Right lobe of liver (tissue), 6 donors: ENCODE measurements around the gene COL5A1. TPM values are rescaled to one million over a fixed set of nuclear protein-coding genes. Genes with fewer than 3 reads are reported as not detected.

Source experiments
- ATAC-seq, 4 donors: fragments of 200-7000 bp; cut with Tn5 transposase; one replicate each; pipeline ENCODE4 v1.9.1; 2020; ENCODE audit warnings: mild to moderate bottlenecking in 4 of 4, moderate library complexity in 4 of 4
- DNase-seq, 3 donors: peaks; one replicate each; pipeline ENCODE4 v3.0.0-alpha.2; 2020
- H3K27ac ChIP-seq, 3 donors: fragments of 200-600 bp; one replicate each; pipeline ENCODE4 v1.8.0; 2022
- H3K27me3 ChIP-seq, 2 donors: fragments of 200-600 bp; one replicate each; pipeline ENCODE4 v1.8.0; 2022
- H3K36me3 ChIP-seq, 4 donors: fragments of 200-600 bp; sonication (generic) in 1 of 4; one replicate each; pipeline versions ENCODE4 v1.5.1 to v1.8.0; 2017 to 2022; ENCODE audit warnings: control low read depth in 1 of 4
- H3K4me1 ChIP-seq, 4 donors: fragments of 200-600 bp; sonication (generic) in 1 of 4; one replicate each; pipeline versions ENCODE4 v1.5.1 to v1.8.0; 2017 to 2022; ENCODE audit warnings: control low read depth in 1 of 4
- H3K4me3 ChIP-seq, 3 donors: fragments of 200-600 bp; one replicate each; pipeline ENCODE4 v1.8.0; 2022
- H3K9me3 ChIP-seq, 4 donors: fragments of 200-600 bp; sonication (generic) in 1 of 4; one replicate each; pipeline versions ENCODE4 v1.5.1 to v1.8.0; 2017 to 2022; ENCODE audit warnings: control low read depth in 1 of 4
- CTCF ChIP-seq, 4 donors: fragments of 200-600 bp in 3 of 4; fragments of 450-650 bp in 1 of 4; IDR thresholded peaks; one replicate each; pipeline versions ENCODE4 v1.5.1 to v1.8.0; 2016 to 2022; ENCODE audit warnings: antibody characterized with exemption in 4 of 4, mild to moderate bottlenecking in 2 of 4
- POLR2A ChIP-seq: fragments of 450-650 bp; IDR thresholded peaks from one replicate; pipeline ENCODE4 v1.6.1; 2017; ENCODE audit warnings: antibody characterized with exemption, mild to moderate bottlenecking
- WGBS: methylation state at CpG from one replicate; pipeline ENCODE4 v1.1.6; 2018; ENCODE audit warnings: low coverage, low lambda C conversion rate; ENCODE audit not compliant: insufficient coverage; ENCODE audit errors: missing lambda C conversion rate; 5-methylcytosine and 5-hydroxymethylcytosine counted together
- intact Hi-C, 2 donors: fragments of 100-400 bp; cut with DNase I; formaldehyde crosslinking; loops; one replicate each; pipeline versions ENCODE4 v1.11.2 to v1.14.1; 2022
- total RNA-seq, 6 experiments: library from RNA; depleted of rRNA in 2 of 6; stranded (reverse); fragments of >200 nt in 2 of 6; fragmentation: NEBNext Ultra II Directional in 3 of 6; extraction: Animal tissue kit (Norgen Biotek cat#: 25700) in 3 of 6; gene quantifications; one replicate each; pipeline versions ENCODE4 v1.1.0 to v1.2.4, GENCODE V29; 2016 to 2023
- donor health status: DM: no; HTN: yes; CAD: no.
- donor health status: DM: no; HTN: no; CAD: no.
- donor health status: DM: no; HTN: no; CAD: no.
- donor health status: DM: no; HTN: yes; CAD: no.
- donor health status: DM: no; HTN: yes; CAD: no.

The COL5A1 gene
- total RNA-seq, 6 experiments from 2014 or later, result 1.5 to 17.0 (median 7.7) TPM

GRCh38 chr9:134612715-134613114 is 28.9 kb upstream of the COL5A1 start:
- H3K4me3 ChIP-seq, result no peak overlapping the region
- H3K9me3 ChIP-seq, result no peaks in the 10 kb centered on the region
- DNase-seq (no peak), ATAC-seq (no peak)
- TF ChIP-seq CTCF (IDR thresholded peaks at IDR 0.05) (no peak), POLR2A (no peak)
- no peaks in the 10 kb centered on the region for H3K27me3 ChIP-seq
- no peaks in the 10 kb centered on the region for H3K36me3 ChIP-seq
- intact Hi-C loops, result no loop called here
- H3K4me1 ChIP-seq, result no peaks in the 10 kb centered on the region
- WGBS, result 39% methylated on average over 1 of the region's 1 CpG
- H3K27ac ChIP-seq, result no peak overlapping the region

- 73% methylated on average over 3 of the region's 3 CpGs for WGBS
- Histone ChIP-seq H3K27ac (no peak overlapping the region), H3K27me3 (no peaks in the 10 kb centered on the region), H3K36me3 (no peaks in the 10 kb centered on the region), H3K4me1 (no peaks in the 10 kb centered on the region), H3K4me3 (no peak overlapping the region), H3K9me3 (no peaks in the 10 kb centered on the region)
- ATAC-seq (no peak), DNase-seq (no peak)
- TF ChIP-seq POLR2A (no peak), CTCF (IDR thresholded peaks at IDR 0.05) (no peak)
- intact Hi-C loops, result no loop called here
Observed at GRCh38 chr9:134614256-134614655, 27.3 kb upstream of the COL5A1 start.

- no peaks in the 10 kb centered on the region for H3K27me3 ChIP-seq
- H3K4me1 ChIP-seq, result no peaks in the 10 kb centered on the region
- no peaks in the 10 kb centered on the region for H3K36me3 ChIP-seq
- no peak overlapping the region for H3K27ac ChIP-seq
- TF ChIP-seq POLR2A (no peak), CTCF (IDR thresholded peaks at IDR 0.05) (no peak)
- DNase-seq (no peak), ATAC-seq (no peak)
- intact Hi-C loops, result no loop called here
- 69% methylated on average over 3 of the region's 3 CpGs for WGBS
- H3K9me3 ChIP-seq, result no peaks in the 10 kb centered on the region
- H3K4me3 ChIP-seq, result no peak overlapping the region
Observed at GRCh38 chr9:134616341-134616740, 25.3 kb upstream of the COL5A1 start.

GRCh38 chr9:134617246-134617645 is 24.4 kb upstream of the COL5A1 start:
- ATAC-seq (no peak), DNase-seq (peak in 2 of 3 donors; percentile 23 to 30)
- no peak overlapping the region for H3K4me3 ChIP-seq
- no peaks in the 10 kb centered on the region for H3K27me3 ChIP-seq
- H3K4me1 ChIP-seq, result no peaks in the 10 kb centered on the region
- 76% methylated on average over 2 of the region's 8 CpGs for WGBS
- no peaks in the 10 kb centered on the region for H3K36me3 ChIP-seq
- no peaks in the 10 kb centered on the region for H3K9me3 ChIP-seq
- no peak overlapping the region for H3K27ac ChIP-seq
- TF ChIP-seq POLR2A, result no peak
- TF ChIP-seq CTCF (IDR thresholded peaks at IDR 0.05), result no peak
- intact Hi-C loops, result no loop called here

- peak in 1 of 3 donors; percentile 34 for DNase-seq
- WGBS, result no CpG with 5 or more reads among the region's 8 CpGs
Observed at GRCh38 chr9:134617836-134618162, 23.8 kb upstream of the COL5A1 start.

More at GRCh38 chr9:134617836-134618162, 23.8 kb upstream of the COL5A1 start:
- H3K36me3 ChIP-seq, result no peaks in the 10 kb centered on the region
- TF ChIP-seq POLR2A (no peak), CTCF (IDR thresholded peaks at IDR 0.05) (no peak)
- H3K4me1 ChIP-seq, result no peaks in the 10 kb centered on the region
- H3K27me3 ChIP-seq, result no peaks in the 10 kb centered on the region
- no peak overlapping the region for H3K4me3 ChIP-seq
- no peaks in the 10 kb centered on the region for H3K9me3 ChIP-seq
- intact Hi-C loops, result no loop called here
- ATAC-seq, result no peak
- H3K27ac ChIP-seq, result no peak overlapping the region
